HL-60 (cell line): ENCODE data around the gene ACOXL.

Experiments
- DNase-seq, 2 experiments: peaks; one replicate each; pipeline ENCODE4 v3.0.0-alpha.2; 2010 to 2020; ENCODE audit warnings: low read depth in 1 of 2, low spot score in 1 of 2
- H3K27ac ChIP-seq: fragments of 250-450 bp; sonication (Bioruptor Pico); replicated peaks from 2 replicates; pipeline ENCODE4 v1.5.1; 2020; ENCODE audit warnings: mild to moderate bottlenecking, moderate library complexity
- H3K27me3 ChIP-seq: fragments of 250-450 bp; sonication (Bioruptor Pico); 2 replicates; pipeline ENCODE4 v1.5.1; 2021; ENCODE audit warnings: mild to moderate bottlenecking, moderate library complexity; ENCODE audit not compliant: insufficient read depth, poor library complexity, severe bottlenecking
- H3K4me3 ChIP-seq: replicated peaks from 2 replicates; pipeline ENCODE4 v1.5.1; 2011; ENCODE audit warnings: mild to moderate bottlenecking, control low read depth, low read length; ENCODE audit not compliant: insufficient read depth
- GABPA ChIP-seq: IDR thresholded peaks from 2 replicates; pipeline ENCODE4 v1.6.1; 2012; ENCODE audit warnings: low read depth
- POLR2AphosphoS5 ChIP-seq: IDR thresholded peaks from 2 replicates; pipeline ENCODE4 v1.6.1; 2012; ENCODE audit warnings: low read depth
- SPI1 ChIP-seq: IDR thresholded peaks from 2 replicates; pipeline ENCODE4 v1.6.1; 2012; ENCODE audit warnings: low read depth, mild to moderate bottlenecking, borderline replicate concordance
- TF ChIP-seq, protein P1 (sequence below): IDR thresholded peaks from 2 replicates; pipeline ENCODE4 v1.6.1; 2012; ENCODE audit warnings: low read depth; ENCODE audit not compliant: insufficient replicate concordance
- TF ChIP-seq, protein P2 (sequence below): IDR thresholded peaks from one replicate; pipeline ENCODE4 v1.5.1; 2011; ENCODE audit warnings: low read length, control low read depth, inconsistent platforms; ENCODE audit not compliant: insufficient read depth

ACOXL gene

DNA sequence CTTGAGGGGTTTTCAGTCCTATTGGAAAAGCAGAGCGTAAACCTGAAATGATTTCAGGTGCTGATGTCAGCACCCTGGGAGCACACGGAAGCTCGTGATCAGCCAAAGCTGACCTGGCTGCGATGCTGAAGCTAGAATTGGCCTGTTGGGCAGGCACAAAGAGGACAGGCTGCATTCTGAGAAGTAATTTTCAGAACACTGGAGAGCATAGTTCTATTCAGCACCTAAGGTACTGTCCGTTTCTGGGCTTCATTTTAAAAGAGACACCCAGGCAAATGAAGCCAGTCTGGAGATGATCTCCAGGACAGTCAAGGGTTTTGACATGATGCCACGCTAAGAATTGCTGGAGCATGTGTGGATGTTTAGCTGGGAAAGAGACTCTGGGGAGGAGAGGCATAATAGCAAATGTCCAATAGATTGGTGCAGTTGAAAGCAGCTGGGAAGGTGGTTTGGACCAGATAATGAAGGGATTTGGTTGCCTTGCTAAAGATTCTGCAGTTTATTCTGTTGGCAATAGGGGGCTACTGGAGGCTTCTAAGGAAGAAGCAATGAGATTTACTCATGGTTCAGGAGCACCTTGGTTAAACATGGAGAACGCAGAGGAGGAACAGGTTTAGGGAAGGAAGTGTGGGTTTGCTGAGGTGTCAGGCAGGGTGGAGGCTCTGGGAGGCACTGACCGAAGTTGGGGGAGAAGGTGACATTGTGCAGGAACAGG is 86.6 kb downstream of the ACOXL start:
- Histone ChIP-seq H3K27me3 (no peaks in the 10 kb centered on the region), H3K27ac (no peak overlapping the region)

DNA sequence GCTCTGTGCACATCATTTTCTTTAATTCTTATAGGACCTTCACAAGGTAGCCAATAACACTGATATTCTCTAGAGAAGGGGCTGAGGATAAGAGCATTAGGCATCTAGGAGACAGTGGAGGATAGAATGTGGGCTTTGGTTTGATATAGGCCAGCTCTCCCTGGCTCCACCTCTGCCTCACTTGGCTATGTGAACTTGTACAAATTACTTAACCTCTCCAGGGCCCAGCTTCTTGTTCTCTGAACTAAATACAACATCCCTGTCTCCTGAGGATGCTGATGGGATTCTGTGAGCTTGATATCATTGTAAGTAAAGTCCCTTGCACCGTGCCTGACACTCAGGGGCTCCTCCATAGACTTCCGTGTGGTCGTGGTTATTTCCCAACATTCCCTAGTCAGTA is 87.3 kb downstream of the ACOXL start:
- H3K4me3 ChIP-seq: no peak overlapping the region
- DNase-seq: no peak
- TF ChIP-seq SPI1: no peak
- TF ChIP-seq, protein P1, sequence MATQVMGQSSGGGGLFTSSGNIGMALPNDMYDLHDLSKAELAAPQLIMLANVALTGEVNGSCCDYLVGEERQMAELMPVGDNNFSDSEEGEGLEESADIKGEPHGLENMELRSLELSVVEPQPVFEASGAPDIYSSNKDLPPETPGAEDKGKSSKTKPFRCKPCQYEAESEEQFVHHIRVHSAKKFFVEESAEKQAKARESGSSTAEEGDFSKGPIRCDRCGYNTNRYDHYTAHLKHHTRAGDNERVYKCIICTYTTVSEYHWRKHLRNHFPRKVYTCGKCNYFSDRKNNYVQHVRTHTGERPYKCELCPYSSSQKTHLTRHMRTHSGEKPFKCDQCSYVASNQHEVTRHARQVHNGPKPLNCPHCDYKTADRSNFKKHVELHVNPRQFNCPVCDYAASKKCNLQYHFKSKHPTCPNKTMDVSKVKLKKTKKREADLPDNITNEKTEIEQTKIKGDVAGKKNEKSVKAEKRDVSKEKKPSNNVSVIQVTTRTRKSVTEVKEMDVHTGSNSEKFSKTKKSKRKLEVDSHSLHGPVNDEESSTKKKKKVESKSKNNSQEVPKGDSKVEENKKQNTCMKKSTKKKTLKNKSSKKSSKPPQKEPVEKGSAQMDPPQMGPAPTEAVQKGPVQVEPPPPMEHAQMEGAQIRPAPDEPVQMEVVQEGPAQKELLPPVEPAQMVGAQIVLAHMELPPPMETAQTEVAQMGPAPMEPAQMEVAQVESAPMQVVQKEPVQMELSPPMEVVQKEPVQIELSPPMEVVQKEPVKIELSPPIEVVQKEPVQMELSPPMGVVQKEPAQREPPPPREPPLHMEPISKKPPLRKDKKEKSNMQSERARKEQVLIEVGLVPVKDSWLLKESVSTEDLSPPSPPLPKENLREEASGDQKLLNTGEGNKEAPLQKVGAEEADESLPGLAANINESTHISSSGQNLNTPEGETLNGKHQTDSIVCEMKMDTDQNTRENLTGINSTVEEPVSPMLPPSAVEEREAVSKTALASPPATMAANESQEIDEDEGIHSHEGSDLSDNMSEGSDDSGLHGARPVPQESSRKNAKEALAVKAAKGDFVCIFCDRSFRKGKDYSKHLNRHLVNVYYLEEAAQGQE: no peak
- TF ChIP-seq, protein P2, sequence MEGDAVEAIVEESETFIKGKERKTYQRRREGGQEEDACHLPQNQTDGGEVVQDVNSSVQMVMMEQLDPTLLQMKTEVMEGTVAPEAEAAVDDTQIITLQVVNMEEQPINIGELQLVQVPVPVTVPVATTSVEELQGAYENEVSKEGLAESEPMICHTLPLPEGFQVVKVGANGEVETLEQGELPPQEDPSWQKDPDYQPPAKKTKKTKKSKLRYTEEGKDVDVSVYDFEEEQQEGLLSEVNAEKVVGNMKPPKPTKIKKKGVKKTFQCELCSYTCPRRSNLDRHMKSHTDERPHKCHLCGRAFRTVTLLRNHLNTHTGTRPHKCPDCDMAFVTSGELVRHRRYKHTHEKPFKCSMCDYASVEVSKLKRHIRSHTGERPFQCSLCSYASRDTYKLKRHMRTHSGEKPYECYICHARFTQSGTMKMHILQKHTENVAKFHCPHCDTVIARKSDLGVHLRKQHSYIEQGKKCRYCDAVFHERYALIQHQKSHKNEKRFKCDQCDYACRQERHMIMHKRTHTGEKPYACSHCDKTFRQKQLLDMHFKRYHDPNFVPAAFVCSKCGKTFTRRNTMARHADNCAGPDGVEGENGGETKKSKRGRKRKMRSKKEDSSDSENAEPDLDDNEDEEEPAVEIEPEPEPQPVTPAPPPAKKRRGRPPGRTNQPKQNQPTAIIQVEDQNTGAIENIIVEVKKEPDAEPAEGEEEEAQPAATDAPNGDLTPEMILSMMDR: no peak
- TF ChIP-seq GABPA: no peak
- no peak for TF ChIP-seq POLR2AphosphoS5
- no peak overlapping the region for H3K27ac ChIP-seq
- no peaks in the 10 kb centered on the region for H3K27me3 ChIP-seq

More for the DNA sequence above, 86.6 kb downstream of the ACOXL start:
- TF ChIP-seq, protein P1: peak; percentile 69
- TF ChIP-seq GABPA: no peak
- no peak for TF ChIP-seq POLR2AphosphoS5
- TF ChIP-seq SPI1: peak; percentile 55; the same call in 1 of the 2 replicates
- TF ChIP-seq, protein P2: peak; percentile 3
- peak; percentile 38 to 41 for DNase-seq
- H3K4me3 ChIP-seq: no peak overlapping the region

DNA sequence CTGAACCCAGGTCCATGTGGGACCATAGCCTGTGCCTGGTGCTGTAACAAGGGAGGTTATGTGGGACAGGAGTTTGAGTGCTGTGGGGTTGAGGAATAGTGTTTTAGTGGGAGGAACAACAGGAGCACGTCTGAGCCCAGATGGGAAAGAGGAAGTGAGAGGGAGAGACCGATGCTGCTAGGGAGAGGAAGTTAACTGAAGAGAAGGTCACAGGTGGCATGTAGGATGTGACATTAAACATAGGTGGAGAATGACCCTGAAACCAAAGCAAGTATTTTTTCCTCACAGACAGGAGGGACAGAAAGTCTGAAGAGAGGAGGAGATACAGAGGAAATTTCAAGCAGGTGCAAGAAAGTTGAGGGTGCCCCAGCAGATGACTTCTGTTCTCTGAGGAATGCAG is 87.8 kb downstream of the ACOXL start:
- peak; percentile 44 to 66 for DNase-seq
- H3K27me3 ChIP-seq: no peaks in the 10 kb centered on the region
- TF ChIP-seq SPI1 (peak; percentile 99), POLR2AphosphoS5 (no peak)
- TF ChIP-seq, protein P2: no peak
- no peak overlapping the region for H3K27ac ChIP-seq
- no peak overlapping the region for H3K4me3 ChIP-seq

DNA sequence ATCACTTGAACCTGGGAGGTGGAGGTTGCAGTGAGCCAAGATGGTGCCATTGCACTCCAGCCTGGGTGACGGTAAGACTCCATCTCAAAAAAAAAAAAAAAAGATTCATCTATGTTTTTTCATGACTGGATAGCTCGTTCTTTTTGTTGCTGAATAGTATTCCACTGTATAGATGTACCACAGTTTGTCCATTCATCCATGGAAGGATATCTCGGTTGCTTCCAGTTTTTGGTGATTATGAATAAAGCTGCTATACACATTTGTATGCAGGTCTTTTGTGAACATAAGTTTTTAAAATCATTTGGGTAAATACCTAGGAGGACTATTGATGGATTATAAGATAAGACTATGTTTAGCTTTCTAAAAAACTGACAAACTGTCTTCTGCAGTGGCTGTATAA is 90.8 kb downstream of the ACOXL start:
- Histone ChIP-seq H3K27ac (no peak overlapping the region), H3K4me3 (no peak overlapping the region), H3K27me3 (no peaks in the 10 kb centered on the region)
- TF ChIP-seq POLR2AphosphoS5: no peak
- TF ChIP-seq, protein P2: no peak
- TF ChIP-seq GABPA: no peak
- TF ChIP-seq SPI1: no peak
- TF ChIP-seq, protein P1: no peak
- no peak for DNase-seq
